NK-92 treated with Interleukin-12 subunit alpha and Interleukin-12 subunit beta, amount 100 ng/mL, for 24 hours (cell line): ENCODE results near the gene KRTAP4-8.
"Not testable (repeated sequence)": the region's sequence is repeated elsewhere in the genome, so short reads cannot be mapped to it uniquely, and the experiment has no call there.

Source experiments
- DNase-seq: peaks from one replicate; lab custom pipeline; 2025; lab: John Stamatoyannopoulos, UW

KRTAP4-8 gene

GRCh38 chr17:41098042-41098441, at the start of gene KRTAP4-8:
Gene KRTAP4-8, minus strand, starts transcription at chr17:41098142. Its CDS starts 58 bp downstream, at chr17:41098084.
- DNase-seq = no peak

DNA sequence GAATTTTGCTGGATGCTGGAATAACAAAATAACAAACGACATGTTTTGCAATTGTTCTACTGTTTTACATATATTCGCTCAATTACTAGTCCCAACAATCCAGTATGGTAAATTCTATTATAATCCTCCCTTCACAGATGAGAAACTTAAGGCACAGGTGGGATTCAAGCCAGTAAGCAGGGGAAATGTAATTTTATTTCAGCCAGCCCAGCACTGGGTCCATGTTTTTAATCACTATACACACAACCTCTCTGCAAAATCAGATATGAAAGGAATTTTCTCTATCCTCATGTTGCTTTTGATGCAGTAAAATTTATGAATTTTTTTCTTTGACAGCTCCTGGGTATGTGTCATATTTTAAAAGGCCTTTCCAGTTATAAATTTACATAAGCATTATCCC, 47.3 kb upstream of the KRTAP4-8 start:
- no peak for DNase-seq

- DNase-seq = no peak
These were observed 46.9 kb upstream of the KRTAP4-8 start for GRCh38 chr17:41144846-41145245.

- no peak for DNase-seq
These were observed 43.4 kb upstream of the KRTAP4-8 start for GRCh38 chr17:41141361-41141760.

- DNase-seq = no peak
These were observed 42.6 kb upstream of the KRTAP4-8 start, which contains the start of gene KRTAP4-6 for GRCh38 chr17:41140360-41141131. Gene KRTAP4-6, minus strand, starts transcription at chr17:41140544. Its CDS starts 57 bp downstream, at chr17:41140487.

GRCh38 chr17:41139865-41140264, 41.9 kb upstream of the KRTAP4-8 start:
- DNase-seq = not testable (repeated sequence)

DNA sequence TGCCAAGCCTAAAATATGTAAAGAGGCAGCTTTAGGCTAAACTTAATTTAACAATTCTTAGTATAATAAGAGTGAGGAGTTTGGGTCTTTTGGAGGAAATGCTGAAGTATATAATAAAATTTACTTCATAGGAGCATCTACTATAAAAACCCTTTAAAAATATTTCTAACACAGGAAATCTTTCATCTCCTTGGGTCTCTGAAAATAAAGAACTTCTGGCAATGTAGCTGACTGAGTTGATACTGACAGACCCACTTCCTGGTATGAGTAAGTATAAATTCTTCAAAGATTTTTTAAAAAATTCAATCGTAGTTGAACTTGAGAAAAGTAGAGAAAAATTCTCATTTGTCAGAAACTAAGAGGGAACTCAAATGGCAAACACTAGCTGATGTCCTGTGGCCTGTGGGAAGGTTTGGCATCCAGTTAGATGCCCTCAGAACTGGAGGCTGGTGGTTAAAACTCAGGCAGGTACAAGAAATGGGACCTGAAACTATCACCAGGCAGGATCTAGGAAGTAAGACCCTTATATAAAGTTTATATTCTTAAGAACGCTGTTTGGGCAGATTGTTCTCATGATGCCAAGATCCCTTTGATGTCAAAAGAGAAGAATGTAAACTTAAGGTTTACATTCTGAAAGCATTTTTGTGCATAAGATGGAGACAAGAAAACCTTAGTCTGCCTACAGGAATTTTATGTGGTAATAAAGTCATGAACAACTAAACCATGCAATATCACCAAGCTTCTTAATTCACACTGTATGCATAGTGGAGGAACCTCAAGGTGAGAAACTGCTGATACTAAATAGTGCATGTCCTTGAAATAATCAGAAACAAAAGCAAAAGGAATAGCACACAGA, 36.2 kb upstream of the KRTAP4-8 start:
- no peak for DNase-seq

GRCh38 chr17:41131979-41132378, 34.0 kb upstream of the KRTAP4-8 start:
- DNase-seq = no peak

- DNase-seq = no peak
These were observed 29.4 kb upstream of the KRTAP4-8 start for GRCh38 chr17:41127371-41127770.

- no peak for DNase-seq
These were observed 28.5 kb upstream of the KRTAP4-8 start for GRCh38 chr17:41126412-41126811.

- no peak for DNase-seq
These were observed 27.1 kb upstream of the KRTAP4-8 start for GRCh38 chr17:41125064-41125463.

GRCh38 chr17:41123991-41124371, 26.0 kb upstream of the KRTAP4-8 start, which contains the start of gene KRTAP4-12:
Gene KRTAP4-12, minus strand, starts transcription at chr17:41124182. Its CDS starts 60 bp downstream, at chr17:41124122.
- not testable (repeated sequence) for DNase-seq

GRCh38 chr17:41123292-41123990, 25.5 kb upstream of the KRTAP4-8 start:
- DNase-seq = not testable (repeated sequence)

DNA sequence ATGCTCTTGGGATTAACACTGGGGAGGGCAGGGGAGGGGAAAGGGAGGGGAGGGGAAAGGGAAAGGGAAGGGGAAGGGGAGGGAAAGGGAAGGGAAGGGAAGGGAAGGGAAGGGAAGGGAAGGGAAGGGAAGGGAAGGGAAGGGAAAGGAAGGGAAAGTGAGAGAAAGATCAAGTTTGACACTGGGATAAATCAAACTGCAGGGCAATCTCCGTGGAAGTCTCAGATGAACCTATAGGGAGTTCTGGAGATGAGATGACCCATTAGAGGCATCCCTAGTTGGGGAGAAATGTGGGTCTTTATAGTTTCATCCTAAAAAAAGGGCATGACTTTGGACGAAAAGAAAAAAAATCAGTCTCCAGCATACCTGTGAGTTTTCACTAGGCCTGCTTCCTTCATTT, 23.8 kb upstream of the KRTAP4-8 start:
- no peak for DNase-seq

DNA sequence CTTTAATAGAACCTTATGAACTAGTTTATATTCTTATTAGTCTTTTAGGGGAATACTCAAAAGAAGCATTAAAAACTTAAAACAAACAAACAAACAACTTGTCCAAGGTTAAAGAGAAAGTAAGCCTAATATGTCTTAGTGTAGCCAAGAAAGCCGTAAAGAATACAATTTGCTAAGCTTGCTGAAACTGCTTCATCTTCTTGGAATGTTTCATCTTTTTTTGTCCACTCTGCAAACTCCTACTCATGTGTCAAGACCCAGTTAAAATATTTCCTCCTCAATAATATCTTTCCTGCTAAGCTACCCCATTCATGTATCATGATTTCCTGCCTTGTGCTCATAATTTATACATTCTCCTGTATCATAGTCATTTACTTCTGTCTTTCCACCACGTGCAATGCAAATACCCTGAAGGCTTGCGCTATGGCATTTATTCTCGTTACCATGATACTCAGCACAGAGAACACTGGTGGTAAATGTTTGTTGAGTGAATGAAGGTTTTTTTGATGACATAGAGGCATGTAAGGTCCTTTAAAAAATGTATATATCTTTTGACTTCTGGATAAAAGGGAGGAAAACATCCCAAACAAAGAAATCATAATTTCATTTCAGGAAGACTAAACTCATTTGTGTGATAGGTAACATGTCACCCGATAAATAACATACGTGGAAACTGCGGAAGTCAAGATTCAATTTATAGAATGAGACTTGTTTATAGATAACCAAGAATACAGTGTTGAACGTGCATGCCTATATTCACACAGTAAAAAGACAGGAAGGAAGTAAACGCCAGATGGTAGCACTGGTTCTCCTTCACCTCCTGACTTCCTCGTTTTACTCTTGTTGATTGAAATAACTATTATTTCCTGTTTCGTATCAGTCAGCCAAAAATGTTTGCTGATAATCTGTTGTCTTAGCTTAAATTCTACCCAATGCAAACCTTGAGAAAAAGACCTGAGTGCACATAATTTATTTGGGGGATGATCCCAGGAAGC, 22.1 kb upstream of the KRTAP4-8 start:
- not testable (repeated sequence) for DNase-seq

- no peak for DNase-seq
These were observed 20.8 kb upstream of the KRTAP4-8 start for GRCh38 chr17:41118721-41119120.

DNA sequence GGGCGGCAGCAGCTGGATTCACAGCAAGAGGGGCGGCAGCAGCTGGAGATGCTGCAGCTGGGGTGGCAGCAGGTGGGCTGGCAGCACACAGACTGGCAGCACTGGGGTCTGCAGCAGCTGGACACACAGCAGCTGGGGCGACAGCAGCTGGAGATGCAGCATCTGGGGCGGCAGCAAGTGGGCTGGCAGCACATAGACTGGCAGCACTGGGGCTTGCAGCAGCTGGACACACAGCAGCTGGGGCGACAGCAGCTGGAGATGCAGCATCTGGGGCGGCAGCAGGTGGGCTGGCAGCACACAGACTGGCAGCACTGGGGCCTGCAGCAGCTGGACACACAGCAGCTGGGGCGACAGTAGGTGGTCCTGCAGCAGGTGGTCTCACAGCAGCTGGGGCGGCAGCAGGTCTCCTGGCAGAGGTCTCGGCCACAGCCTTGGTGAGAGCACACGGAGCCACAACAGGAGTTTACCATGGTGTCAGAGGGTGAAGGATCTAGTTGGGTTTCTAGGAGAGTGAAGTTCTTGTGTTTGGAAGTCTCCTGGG, 20.0 kb upstream of the KRTAP4-8 start, which contains the start of gene KRTAP4-11:
KRTAP4-11 (minus strand) TSS at position 528 of the 541 bp plus-strand sequence; CDS start at position 470, 58 bp downstream.
- DNase-seq = not testable (repeated sequence)

GRCh38 chr17:41116297-41116696, 18.4 kb upstream of the KRTAP4-8 start:
- DNase-seq = no peak

- no peak for DNase-seq
These were observed 13.4 kb upstream of the KRTAP4-8 start for GRCh38 chr17:41111151-41111885.
